Coronary artery (tissue), 2 donors: ENCODE results near the gene ANGPT4.
"Not testable (repeated sequence)": the region's sequence is repeated elsewhere in the genome, so short reads cannot be mapped to it uniquely, and the experiment has no call there.

Experiments used
- DNase-seq: peaks from one replicate; pipeline ENCODE4 v3.0.0-alpha.2; 2017; ENCODE audit warnings: low spot score
- H3K27ac ChIP-seq, 2 donors: fragments of 200-600 bp; sonication (generic); one replicate each; pipeline ENCODE4 v1.5.1; 2016 to 2019
- H3K4me3 ChIP-seq: fragments of 200-600 bp; sonication (generic); 2 replicates; pipeline ENCODE4 v1.5.1; 2016; ENCODE audit warnings: mild to moderate bottlenecking, moderate library complexity
- TF ChIP-seq, protein P1 (sequence below): fragments of 200-600 bp; sonication (generic); IDR thresholded peaks from one replicate; pipeline ENCODE4 v1.5.1; 2019; ENCODE audit warnings: antibody characterized with exemption

Gene ANGPT4

DNA sequence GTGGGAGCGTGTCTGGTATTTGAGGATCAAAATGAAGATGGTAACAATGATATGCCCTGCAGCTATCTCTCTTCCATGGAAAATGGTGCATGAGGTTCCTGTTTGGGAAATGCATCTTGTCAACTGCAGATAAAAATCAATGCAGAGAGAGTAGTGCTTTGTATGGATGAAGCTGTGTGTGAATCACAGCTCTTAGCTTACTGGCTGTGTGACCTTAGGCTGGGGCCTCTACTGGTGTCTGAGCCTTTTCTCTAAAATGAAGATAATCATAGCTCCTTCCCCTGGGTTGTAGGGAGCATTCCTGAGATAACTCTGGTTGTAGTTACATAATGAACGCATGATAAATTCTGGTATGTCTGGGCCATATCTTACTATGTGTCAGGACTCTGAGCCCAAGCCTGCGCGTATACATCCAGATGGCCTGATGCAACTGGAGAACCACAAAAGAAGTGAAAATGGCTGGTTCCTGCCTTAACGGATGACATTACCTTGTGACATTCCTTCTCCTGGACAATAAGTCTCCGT lies 19.6 kb downstream of the ANGPT4 start:
- Histone ChIP-seq H3K4me3 (no peak overlapping the region), H3K27ac (no peak overlapping the region)
- no peak for DNase-seq
- TF ChIP-seq, protein P1, sequence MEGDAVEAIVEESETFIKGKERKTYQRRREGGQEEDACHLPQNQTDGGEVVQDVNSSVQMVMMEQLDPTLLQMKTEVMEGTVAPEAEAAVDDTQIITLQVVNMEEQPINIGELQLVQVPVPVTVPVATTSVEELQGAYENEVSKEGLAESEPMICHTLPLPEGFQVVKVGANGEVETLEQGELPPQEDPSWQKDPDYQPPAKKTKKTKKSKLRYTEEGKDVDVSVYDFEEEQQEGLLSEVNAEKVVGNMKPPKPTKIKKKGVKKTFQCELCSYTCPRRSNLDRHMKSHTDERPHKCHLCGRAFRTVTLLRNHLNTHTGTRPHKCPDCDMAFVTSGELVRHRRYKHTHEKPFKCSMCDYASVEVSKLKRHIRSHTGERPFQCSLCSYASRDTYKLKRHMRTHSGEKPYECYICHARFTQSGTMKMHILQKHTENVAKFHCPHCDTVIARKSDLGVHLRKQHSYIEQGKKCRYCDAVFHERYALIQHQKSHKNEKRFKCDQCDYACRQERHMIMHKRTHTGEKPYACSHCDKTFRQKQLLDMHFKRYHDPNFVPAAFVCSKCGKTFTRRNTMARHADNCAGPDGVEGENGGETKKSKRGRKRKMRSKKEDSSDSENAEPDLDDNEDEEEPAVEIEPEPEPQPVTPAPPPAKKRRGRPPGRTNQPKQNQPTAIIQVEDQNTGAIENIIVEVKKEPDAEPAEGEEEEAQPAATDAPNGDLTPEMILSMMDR = no peak

DNA sequence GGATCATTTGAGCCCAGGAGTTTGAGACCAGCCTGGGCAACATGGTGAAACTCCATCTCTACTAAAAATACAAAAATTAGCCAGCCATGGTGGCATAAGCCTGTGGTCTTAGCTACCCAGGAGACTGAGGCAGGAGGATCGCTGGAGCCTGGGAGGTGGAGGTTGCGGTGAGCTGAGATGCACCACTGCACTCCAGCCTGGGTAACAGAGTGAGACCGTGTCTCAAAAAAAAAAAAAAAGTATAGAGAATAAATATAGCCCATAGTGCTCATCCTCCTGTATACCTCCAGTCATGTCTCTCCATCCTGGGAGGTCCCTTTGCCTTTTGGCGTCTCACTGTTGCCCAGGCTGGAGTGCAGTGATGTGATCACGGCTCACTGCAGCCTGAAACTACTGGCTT lies 23.8 kb downstream of the ANGPT4 start:
- not testable (repeated sequence) for H3K27ac ChIP-seq, H3K4me3 ChIP-seq, DNase-seq

DNA sequence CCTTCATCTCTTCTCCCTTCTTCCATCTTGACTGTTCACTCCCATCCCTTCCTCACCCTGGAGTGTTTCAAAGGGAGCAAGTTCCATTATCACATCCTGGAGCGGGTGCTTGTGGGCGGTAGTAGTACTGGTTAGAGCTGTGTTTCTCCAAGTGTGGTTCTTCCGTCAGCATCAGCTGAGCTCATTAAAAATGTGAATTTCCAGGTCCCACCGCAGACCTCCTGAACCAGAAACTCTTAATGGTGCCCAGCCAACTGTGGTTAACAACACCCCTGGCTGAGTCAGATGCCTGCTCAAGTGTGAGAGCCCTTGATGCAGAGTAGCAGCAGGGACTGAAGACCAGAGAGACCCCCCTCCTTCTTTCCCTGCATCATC lies 24.4 kb downstream of the ANGPT4 start:
- no peak for DNase-seq
- H3K27ac ChIP-seq = peak overlapping the region in 1 of 2 donors; percentile 42
- H3K4me3 ChIP-seq = no peak overlapping the region
- TF ChIP-seq, protein P1 = no peak

DNA sequence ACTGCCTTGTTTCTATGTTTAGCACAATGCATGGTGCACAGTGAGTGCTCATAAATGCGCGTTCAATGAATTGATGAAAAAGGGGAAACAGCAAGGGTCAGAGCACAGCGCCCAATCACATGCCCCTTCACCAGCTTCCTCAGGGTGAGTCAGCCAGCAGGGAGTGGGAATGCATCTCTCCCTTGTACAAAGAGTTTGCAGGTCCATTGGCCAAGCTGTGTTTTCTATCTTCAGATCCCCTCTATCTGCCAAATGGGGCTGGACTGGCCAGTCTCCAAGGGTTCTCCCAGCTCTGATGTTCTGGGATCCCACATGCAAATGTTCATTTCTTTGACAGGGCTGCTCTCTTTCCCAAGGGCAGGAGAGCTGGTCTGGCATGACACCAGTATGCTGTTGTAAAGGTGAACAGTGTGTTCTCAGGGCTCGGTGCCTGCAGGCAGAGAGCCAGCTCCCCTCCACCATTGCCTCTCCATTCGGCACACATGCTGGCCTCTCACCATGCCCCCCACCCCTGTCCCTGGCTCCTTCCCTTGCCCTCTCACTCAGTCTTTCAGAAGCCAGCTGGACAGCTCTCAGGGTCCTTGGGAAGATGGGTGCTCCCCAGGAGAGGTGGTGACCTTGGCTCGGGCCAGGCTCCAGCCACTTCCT lies 25.0 kb downstream of the ANGPT4 start:
- no peak for DNase-seq
- TF ChIP-seq, protein P1 = no peak
- Histone ChIP-seq H3K27ac (peak overlapping the region in 1 of 2 donors; percentile 53), H3K4me3 (no peak overlapping the region)

DNA sequence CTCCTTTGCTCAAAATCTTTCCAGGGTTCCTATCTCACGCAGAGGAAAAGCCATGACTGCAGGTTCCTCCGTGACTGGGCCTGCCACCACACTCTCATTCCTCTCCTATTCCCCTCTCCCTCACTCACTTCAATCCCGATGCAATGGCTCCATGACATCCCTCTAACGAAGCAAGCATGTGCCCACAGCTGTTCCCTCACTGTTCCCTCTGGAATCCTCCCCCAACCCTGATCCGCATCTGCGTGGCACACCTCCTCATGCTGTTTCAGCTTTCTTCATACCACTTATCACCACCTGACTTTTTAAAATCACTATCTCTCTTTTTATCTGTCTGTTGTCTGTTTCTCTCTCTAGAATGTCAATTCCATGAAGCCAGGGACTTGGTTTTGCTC lies 25.5 kb downstream of the ANGPT4 start:
- no peak for DNase-seq
- no peak overlapping the region for H3K4me3 ChIP-seq
- TF ChIP-seq, protein P1 = no peak
- H3K27ac ChIP-seq = peak overlapping the region in 1 of 2 donors; percentile 53

DNA sequence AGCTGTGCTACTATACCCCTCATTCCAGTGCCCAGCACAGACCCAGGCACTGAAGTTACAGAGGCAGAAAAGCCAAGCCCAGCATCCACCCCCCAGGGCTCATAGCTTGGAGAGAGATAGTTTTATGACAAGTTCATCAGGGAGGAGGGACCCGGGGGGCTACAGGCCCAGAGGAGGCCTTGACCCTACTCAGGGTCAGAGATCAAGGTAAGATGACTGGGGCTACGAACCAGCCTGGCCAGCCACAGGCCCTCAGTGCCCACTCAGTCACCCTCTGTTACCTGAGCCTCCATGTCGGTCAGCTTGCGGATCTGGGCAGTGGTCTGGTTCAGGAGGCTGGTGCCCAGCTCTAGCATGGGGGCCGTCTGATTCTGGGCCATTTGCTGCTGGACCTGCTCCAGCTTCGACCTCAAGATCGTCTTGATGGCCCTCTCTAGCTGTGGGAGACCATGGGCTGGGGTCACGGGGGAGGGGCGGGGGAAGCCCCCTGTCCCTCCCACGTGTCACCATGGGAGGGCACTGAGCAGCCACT lies 26.1 kb downstream of the ANGPT4 start:
- Histone ChIP-seq H3K27ac (peak overlapping the region in 1 of 2 donors; percentile 53), H3K4me3 (no peak overlapping the region)
- TF ChIP-seq, protein P1 = no peak
- no peak for DNase-seq

DNA sequence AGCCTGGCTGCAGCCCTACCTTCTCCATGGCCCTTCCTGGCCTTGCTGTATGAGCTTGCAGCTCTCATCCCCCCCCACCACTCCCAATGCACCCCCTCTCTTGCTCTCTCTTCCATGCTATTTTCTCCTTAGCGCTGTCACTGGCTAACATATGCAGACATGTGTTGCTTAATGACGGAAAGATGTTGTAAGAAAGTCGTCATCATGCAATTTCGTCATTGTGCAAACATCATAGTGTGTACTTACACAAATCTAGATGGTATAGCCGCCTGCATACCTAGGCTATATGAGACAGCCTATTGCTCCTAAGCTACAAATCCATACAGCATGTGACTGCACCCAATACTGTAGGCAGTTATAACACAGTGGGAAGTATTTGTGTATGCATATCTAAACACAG lies 27.0 kb downstream of the ANGPT4 start:
- H3K4me3 ChIP-seq = no peak overlapping the region
- no peak overlapping the region for H3K27ac ChIP-seq
- TF ChIP-seq, protein P1 = no peak
- DNase-seq = no peak
